Lower lobe of right lung (tissue), 2 donors: Measurements from ENCODE around the gene VIM. TPM values are rescaled to one million over a fixed set of nuclear protein-coding genes. Genes with fewer than 3 reads are reported as not detected.

Source experiments
- ATAC-seq, 2 donors: fragments of 200-7000 bp; cut with Tn5 transposase; one replicate each; pipeline ENCODE4 v1.9.1; 2020 to 2022; ENCODE audit warnings: mild to moderate bottlenecking in 2 of 2, moderate library complexity in 2 of 2
- DNase-seq: peaks from one replicate; pipeline ENCODE4 v3.0.0-alpha.2; 2020
- H3K27ac ChIP-seq: fragments of 200-600 bp; one replicate; pipeline ENCODE4 v1.8.0; 2022
- H3K27me3 ChIP-seq: fragments of 200-600 bp; one replicate; pipeline ENCODE4 v1.8.0; 2022; ENCODE audit warnings: low read depth
- H3K36me3 ChIP-seq: fragments of 200-600 bp; one replicate; pipeline ENCODE4 v1.8.0; 2022; ENCODE audit warnings: mild to moderate bottlenecking
- H3K4me1 ChIP-seq: fragments of 200-600 bp; one replicate; pipeline ENCODE4 v1.8.0; 2022
- H3K4me3 ChIP-seq: fragments of 200-600 bp; one replicate; pipeline ENCODE4 v1.8.0; 2022; ENCODE audit warnings: mild to moderate bottlenecking
- H3K9me3 ChIP-seq: fragments of 200-600 bp; one replicate; pipeline ENCODE4 v1.8.0; 2022
- CTCF ChIP-seq: fragments of 200-600 bp; IDR thresholded peaks from one replicate; pipeline ENCODE4 v1.8.0; 2022; ENCODE audit warnings: antibody characterized with exemption, mild to moderate bottlenecking
- intact Hi-C: fragments of 100-400 bp; cut with DNase I; formaldehyde crosslinking; loops from one replicate; pipeline ENCODE4 v1.11.0; 2022
- total RNA-seq: library from RNA; stranded (reverse); fragmentation: NEBNext Ultra II Directional; extraction: Animal tissue kit (Norgen Biotek cat#: 25700); gene quantifications from one replicate; pipeline ENCODE4 v1.2.1, GENCODE V29; 2021
- donor health status: DM: no; HTN: yes; CAD: no; lungs with severe emphysema.

VIM gene
- total RNA-seq, 1 donor from 2014 or later, result 1,797 TPM

- no peaks in the 10 kb centered on the region for H3K9me3 ChIP-seq
- no peak overlapping the region for H3K4me3 ChIP-seq
- H3K27ac ChIP-seq, result no peak overlapping the region
- ATAC-seq (no peak), DNase-seq (no peak)
- TF ChIP-seq CTCF, result no peak
- peaks cover 5% of the 10 kb centered on the region for H3K4me1 ChIP-seq
- H3K36me3 ChIP-seq, result no peaks in the 10 kb centered on the region
- intact Hi-C loops, result no loop called here
- H3K27me3 ChIP-seq, result no peaks in the 10 kb centered on the region
These were observed 42.2 kb upstream of the VIM start for GRCh38 chr10:17185873-17186272.

- Histone ChIP-seq H3K4me1 (peaks cover 5% of the 10 kb centered on the region), H3K27ac (no peak overlapping the region), H3K4me3 (no peak overlapping the region), H3K27me3 (no peaks in the 10 kb centered on the region), H3K36me3 (no peaks in the 10 kb centered on the region), H3K9me3 (no peaks in the 10 kb centered on the region)
- intact Hi-C loops, result no loop called here
- TF ChIP-seq CTCF, result no peak
- DNase-seq, result no peak
- no peak for ATAC-seq
These were observed 39.3 kb upstream of the VIM start for GRCh38 chr10:17188644-17189172.

GRCh38 chr10:17190602-17191001 is 37.4 kb upstream of the VIM start:
- Histone ChIP-seq H3K36me3 (no peaks in the 10 kb centered on the region), H3K27ac (no peak overlapping the region), H3K27me3 (no peaks in the 10 kb centered on the region), H3K4me1 (peaks cover 5% of the 10 kb centered on the region), H3K4me3 (no peak overlapping the region), H3K9me3 (no peaks in the 10 kb centered on the region)
- no peak for DNase-seq
- intact Hi-C loops, result no loop called here
- no peak for TF ChIP-seq CTCF
- ATAC-seq, result no peak

- H3K4me3 ChIP-seq, result no peak overlapping the region
- ATAC-seq, result no peak
- H3K27me3 ChIP-seq, result no peaks in the 10 kb centered on the region
- intact Hi-C loops, result no loop called here
- no peaks in the 10 kb centered on the region for H3K9me3 ChIP-seq
- no peak overlapping the region for H3K27ac ChIP-seq
- no peaks in the 10 kb centered on the region for H3K36me3 ChIP-seq
- TF ChIP-seq CTCF, result no peak
- no peak for DNase-seq
- H3K4me1 ChIP-seq, result peaks cover 12% of the 10 kb centered on the region
These were observed 33.0 kb upstream of the VIM start for GRCh38 chr10:17195083-17195482.

- Histone ChIP-seq H3K4me3 (no peak overlapping the region), H3K27me3 (no peaks in the 10 kb centered on the region), H3K36me3 (no peaks in the 10 kb centered on the region), H3K9me3 (no peaks in the 10 kb centered on the region), H3K4me1 (peaks cover 17% of the 10 kb centered on the region), H3K27ac (no peak overlapping the region)
- ATAC-seq (no peak), DNase-seq (no peak)
- no peak for TF ChIP-seq CTCF
- intact Hi-C loops, result no loop called here
These were observed 32.0 kb upstream of the VIM start for GRCh38 chr10:17196045-17196444.

GRCh38 chr10:17196573-17196972 is 31.5 kb upstream of the VIM start:
- Histone ChIP-seq H3K27me3 (no peaks in the 10 kb centered on the region), H3K9me3 (no peaks in the 10 kb centered on the region), H3K27ac (no peak overlapping the region), H3K4me3 (no peak overlapping the region), H3K36me3 (no peaks in the 10 kb centered on the region), H3K4me1 (peaks cover 17% of the 10 kb centered on the region)
- ATAC-seq (no peak), DNase-seq (no peak)
- TF ChIP-seq CTCF, result no peak
- intact Hi-C loops, result no loop called here
